Superior temporal gyrus (tissue), 1 donor: ENCODE results near the gene IL15RA.
A peak's percentile ranks its signal among the peaks of the same experiment; 100 is the strongest.
"Not testable (repeated sequence)": the region's sequence is repeated elsewhere in the genome, so short reads cannot be mapped to it uniquely, and the experiment has no call there.

Experiments
- DNase-seq: peaks from one replicate; pipeline ENCODE4 v3.0.0-alpha.2; 2016; ENCODE audit errors: extremely low spot score

The IL15RA gene

GRCh38 chr10:5951167-5951711 is 26.1 kb downstream of the IL15RA start:
- no peak for DNase-seq

DNA sequence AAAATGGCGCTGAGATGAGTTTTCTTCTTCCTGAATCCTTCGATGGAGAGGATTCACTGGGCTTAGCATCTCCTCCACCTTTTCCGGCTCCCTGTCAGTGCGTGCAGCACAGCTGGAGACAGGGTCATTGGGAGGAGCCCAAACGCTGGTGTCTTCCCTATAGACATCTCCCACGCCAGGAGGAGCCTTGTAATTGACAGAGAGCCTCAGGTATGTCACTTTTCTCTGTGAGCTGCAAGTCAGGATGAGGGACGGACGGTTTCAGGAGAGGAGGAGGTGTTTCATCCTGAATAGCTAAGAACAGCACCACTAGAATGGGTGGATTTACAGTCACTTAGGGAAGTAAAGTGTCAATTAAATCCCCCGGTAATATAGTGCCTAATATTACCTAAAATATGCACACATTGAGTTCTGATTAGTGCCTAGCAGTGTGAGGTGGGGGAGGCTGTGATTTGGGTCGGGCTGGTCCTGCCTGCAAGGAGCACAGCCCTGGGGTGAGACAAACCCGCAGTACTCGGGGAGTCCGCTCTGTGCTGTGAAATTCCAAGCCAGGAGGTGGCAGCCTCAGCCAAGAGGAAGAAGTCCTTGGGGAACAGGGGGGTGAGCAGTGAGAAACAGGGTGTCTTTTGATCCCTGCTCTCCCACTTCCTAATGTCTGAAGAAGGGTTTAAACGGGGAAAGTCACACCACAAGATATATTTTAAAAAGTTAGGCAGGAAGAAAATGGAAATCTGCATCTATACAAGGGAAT is 28.2 kb downstream of the IL15RA start:
- DNase-seq = peak; percentile 70

DNA sequence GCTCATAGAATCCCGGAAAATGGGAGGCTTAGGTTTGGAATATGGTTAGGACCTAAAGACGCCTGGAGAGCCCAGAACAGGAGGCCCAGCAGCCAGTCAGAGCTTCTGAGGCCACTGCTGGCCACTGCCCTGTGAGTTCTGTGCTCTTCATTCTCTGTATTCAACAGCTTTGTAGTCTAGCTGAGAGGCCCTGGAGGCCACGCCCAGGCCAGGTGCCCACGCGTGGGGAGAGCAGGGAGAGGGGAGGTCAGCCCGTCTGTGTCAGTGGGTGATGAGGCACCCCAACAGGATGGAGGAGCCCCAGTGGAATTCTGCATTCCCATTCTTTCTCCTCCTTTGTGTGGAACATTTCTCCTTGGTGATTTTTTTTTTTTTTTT is 29.1 kb downstream of the IL15RA start:
- no peak for DNase-seq

- DNase-seq = no peak
Measured at GRCh38 chr10:5947471-5948207, 29.7 kb downstream of the IL15RA start.

DNA sequence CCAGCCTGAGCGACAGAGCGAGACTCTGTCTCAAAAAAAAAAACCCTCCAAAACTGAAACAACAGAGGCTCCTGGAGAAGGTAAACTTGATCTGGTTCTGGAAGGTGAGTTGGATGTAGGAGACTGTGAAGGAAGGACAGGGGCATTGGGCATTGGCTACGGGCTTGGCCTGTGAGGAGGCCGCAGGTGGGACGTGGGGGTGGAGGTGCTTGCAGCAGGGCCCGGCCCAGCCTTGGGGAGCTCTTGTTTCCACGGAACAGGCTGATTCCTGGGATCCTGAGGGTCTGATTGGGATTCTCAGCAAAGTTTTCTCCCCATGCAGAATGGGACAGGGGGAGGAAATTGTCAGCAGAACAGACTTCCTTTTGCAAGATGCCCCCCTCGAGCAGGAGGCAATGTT is 30.6 kb downstream of the IL15RA start:
- no peak for DNase-seq

DNA sequence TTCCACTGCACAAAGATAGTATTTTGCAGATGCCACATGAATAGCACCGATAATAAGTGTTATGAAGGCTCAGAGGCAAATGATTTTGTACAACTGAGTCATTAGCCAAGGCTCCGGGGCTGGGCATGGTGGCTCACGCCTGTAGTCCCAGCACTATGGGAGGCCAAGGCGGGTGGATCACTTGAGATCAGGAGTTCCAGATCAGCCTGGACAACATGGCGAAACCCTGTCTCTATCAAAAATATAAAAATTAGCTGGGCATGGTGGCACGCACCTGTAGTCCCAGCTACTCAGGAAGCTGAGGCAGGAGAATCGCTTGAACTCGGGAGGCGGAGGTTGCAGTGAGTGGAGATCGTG is 30.9 kb downstream of the IL15RA start:
- DNase-seq = not testable (repeated sequence)

- no peak for DNase-seq
Measured at GRCh38 chr10:5945561-5946418, 31.6 kb downstream of the IL15RA start.

DNA sequence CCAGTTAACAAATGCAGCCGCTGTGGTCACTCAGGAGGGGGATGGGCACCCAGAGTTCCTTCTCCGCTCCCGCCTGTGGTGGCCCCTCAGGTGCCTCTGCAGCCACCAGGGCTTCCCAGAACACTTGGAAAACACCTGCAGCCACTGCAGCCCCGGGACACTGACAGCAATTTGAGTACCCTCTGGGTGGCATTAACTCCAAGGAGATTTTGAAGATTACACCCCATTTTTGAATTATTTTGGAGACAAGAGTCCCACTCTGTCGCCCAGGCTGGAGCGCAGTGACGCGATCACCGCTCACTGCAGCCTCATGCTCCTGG is 32.2 kb downstream of the IL15RA start:
- no peak for DNase-seq

GRCh38 chr10:5944389-5945189 is 32.8 kb downstream of the IL15RA start:
- DNase-seq = peak; percentile 60

DNA sequence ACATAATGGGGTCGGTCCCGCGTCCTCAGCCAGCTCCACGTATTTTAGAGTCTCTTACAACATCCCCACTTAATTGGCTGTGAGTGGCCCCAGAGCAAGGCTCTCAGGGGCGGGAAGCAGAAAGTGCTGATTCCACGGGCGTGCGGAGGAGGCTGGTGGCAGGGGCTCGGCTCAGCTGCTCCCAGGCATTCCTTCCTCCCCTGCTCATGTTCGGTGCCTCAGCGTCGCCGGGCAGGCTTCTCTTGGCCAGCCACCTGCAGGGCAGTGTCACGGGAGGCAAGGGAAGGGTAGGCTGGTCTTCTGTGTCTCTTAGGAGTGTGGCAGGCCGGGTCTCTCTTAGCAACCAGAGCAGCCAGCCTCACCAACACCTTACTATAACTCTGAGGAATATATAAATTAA is 33.8 kb downstream of the IL15RA start:
- no peak for DNase-seq

GRCh38 chr10:5942474-5942873 is 34.9 kb downstream of the IL15RA start:
- DNase-seq = peak; percentile 16

DNA sequence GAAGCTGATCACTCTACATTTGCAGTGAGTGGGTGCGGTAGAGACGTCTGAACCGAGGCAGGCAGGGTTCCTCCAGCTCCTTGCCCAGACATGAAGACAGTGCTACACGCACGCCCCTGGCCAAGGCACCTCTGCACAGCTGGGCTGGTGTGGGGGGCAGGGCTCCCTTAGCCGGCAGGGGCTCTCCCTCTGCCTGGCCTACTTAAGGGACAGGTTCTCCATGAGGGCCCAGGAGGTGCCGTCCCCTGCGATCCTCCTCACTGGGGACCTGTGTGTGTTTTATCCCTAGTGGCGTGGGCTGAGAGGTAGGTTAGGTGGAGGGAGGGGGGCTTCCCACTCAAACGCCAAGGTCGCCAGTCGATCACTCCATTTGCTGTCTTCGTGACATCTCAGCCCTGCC is 35.3 kb downstream of the IL15RA start:
- DNase-seq = no peak

GRCh38 chr10:5941579-5941978 is 35.8 kb downstream of the IL15RA start:
- no peak for DNase-seq

- no peak for DNase-seq
Measured at GRCh38 chr10:5940807-5941218, 36.5 kb downstream of the IL15RA start.

GRCh38 chr10:5938291-5938690 is 39.1 kb downstream of the IL15RA start:
- no peak for DNase-seq

DNA sequence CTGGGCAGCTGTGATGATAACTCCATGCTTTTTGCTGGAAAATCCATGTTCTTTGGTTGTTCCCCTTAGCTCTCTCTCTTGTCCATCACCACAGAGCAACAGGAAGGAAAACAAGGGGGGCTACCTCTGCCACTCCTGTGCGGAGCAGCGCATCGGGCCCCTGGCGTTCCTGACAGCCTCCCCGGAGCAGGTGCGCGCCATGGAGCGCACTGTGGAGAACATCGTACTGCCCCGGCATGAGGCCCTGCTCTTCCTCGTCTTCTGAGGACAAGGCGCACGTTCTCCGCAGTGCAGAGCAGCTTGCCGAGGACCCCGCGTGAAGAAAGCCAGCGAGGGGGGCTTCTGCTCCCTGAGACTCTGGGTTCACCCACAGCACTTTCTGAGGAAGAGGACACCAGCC is 40.3 kb downstream of the IL15RA start:
- no peak for DNase-seq

- no peak for DNase-seq
Measured at GRCh38 chr10:5935628-5936027, 41.7 kb downstream of the IL15RA start.

GRCh38 chr10:5933909-5934546 is 43.3 kb downstream of the IL15RA start:
- DNase-seq = no peak

DNA sequence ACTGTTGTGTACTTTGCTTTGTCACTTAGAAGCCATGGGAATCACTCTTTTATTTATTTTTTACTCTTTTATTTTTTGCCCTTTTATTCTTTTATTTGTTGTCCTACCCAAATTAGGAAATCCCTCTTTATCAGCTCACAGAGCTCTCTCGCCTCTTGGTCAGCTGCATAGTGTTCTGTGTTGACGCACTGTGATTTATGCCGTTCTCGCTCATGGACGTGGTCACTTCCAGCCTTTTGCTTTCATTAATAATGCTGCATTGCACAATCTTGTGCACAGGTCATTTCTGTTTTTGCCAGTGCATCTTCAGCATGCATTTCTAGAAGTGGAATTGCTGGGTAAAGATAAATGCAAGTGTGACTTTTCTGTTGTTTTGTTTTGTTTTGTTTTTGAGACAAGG is 45.0 kb downstream of the IL15RA start:
- DNase-seq = no peak

- peak; percentile 30 for DNase-seq
Measured at GRCh38 chr10:5930272-5930671, 47.1 kb downstream of the IL15RA start.

GRCh38 chr10:5929442-5929841 is 47.9 kb downstream of the IL15RA start:
- peak; percentile 19 for DNase-seq
